Lower leg skin (tissue), 3 donors: ENCODE measurements around the gene CHIC2.

Experiments used
- CTCF ChIP-seq, 3 donors: fragments of 450-650 bp; IDR thresholded peaks; one replicate each; pipeline ENCODE4 v1.5.1; 2016; ENCODE audit warnings: antibody characterized with exemption in 3 of 3, mild to moderate bottlenecking in 3 of 3, moderate library complexity in 2 of 3
- POLR2A ChIP-seq, 2 donors: fragments of 450-650 bp; IDR thresholded peaks; one replicate each; pipeline ENCODE4 v1.6.1; 2016 to 2017; ENCODE audit warnings: antibody characterized with exemption in 2 of 2, mild to moderate bottlenecking in 1 of 2, moderate library complexity in 1 of 2

- no peak for TF ChIP-seq CTCF (IDR thresholded peaks at IDR 0.05)
- no peak for TF ChIP-seq POLR2A (IDR thresholded peaks at IDR 0.05)
Observed at GRCh38 chr4:54094451-54094850, 30.0 kb upstream of the CHIC2 start.
